Raji (cell line): ENCODE data around the gene SIGLEC7.

Source experiments
- POLR2A ChIP-seq: IDR thresholded peaks from 2 replicates; pipeline ENCODE4 v1.6.1; 2011; ENCODE audit warnings: low read depth, low read length, control low read depth; ENCODE audit not compliant: insufficient read depth

The SIGLEC7 gene

GRCh38 chr19:51201712-51202111, 59.6 kb downstream of the SIGLEC7 start:
- TF ChIP-seq POLR2A, result no peak
